IPS-20b (cell line): ENCODE measurements around the gene ZBTB40.

ENCODE experiments used
- H3K27ac ChIP-seq: one replicate; pipeline ENCODE4 v1.5.1; 2013; ENCODE audit warnings: low read length
- H3K27me3 ChIP-seq: 2 replicates; pipeline ENCODE4 v1.6.1; 2013; ENCODE audit warnings: mild to moderate bottlenecking, low read length, inconsistent platforms; ENCODE audit not compliant: insufficient read depth
- H3K36me3 ChIP-seq: 2 replicates; pipeline ENCODE4 v1.6.1; 2013; ENCODE audit warnings: low read depth, mild to moderate bottlenecking, inconsistent platforms, low read length, moderate library complexity; ENCODE audit not compliant: insufficient read depth
- H3K4me1 ChIP-seq: 2 replicates; pipeline ENCODE4 v1.6.1; 2013; ENCODE audit warnings: mild to moderate bottlenecking, control low read depth, inconsistent platforms, low read length, moderate library complexity; ENCODE audit not compliant: insufficient read depth
- H3K4me3 ChIP-seq: 2 replicates; pipeline ENCODE4 v1.5.1; 2013; ENCODE audit warnings: mild to moderate bottlenecking, low read length, inconsistent platforms
- H3K9ac ChIP-seq: 2 replicates; pipeline ENCODE4 v1.6.1; 2013; ENCODE audit warnings: low read depth, mild to moderate bottlenecking, inconsistent platforms, low read length, moderate library complexity
- H3K9me3 ChIP-seq: 2 replicates; pipeline ENCODE4 v1.6.1; 2013; ENCODE audit warnings: mild to moderate bottlenecking, low read depth, low read length, inconsistent platforms; ENCODE audit not compliant: insufficient read depth

ZBTB40 gene

DNA sequence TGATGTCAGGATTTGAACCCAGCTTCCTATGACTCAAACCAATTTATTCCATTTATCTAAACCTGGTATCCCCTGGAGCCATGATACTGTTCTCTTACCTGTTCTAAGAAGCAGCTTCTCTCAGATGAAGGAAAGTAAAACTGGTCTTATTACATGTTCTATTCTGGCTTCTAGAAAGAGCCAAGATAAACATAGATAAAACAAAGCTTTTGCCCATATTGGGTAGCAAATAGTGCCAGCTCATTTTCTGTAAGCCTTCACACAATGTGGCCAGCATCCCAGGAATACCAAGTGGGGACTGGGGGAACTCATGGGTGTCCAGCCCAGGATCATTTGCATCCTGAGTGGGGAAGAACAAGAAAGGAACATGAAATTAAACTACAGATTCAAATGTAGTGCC, 58.2 kb downstream of the ZBTB40 start:
- Histone ChIP-seq H3K27me3 (no peaks in the 10 kb centered on the region), H3K4me3 (no peak overlapping the region), H3K4me1 (no peaks in the 10 kb centered on the region), H3K9ac (no peak overlapping the region), H3K27ac (no peak overlapping the region), H3K9me3 (no peaks in the 10 kb centered on the region), H3K36me3 (peaks cover 92% of the 10 kb centered on the region)

DNA sequence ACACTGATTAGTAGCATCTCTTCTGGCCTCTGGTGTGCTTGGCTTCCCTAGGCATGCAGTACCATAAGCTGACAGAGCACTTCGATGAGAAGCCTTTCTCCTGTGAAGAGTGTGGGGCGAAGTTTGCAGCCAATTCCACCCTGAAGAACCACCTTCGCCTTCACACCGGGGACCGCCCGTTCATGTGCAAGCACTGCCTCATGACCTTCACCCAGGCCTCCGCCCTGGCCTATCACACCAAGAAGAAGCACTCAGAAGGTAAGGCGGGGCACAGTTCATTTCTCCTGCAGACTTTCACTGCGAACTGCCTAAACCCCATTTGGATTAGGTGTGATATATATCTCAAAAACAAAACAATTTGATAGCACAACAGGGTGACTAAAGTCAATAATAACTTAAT, 61.2 kb downstream of the ZBTB40 start:
- no peak overlapping the region for H3K4me3 ChIP-seq
- H3K4me1 ChIP-seq: no peaks in the 10 kb centered on the region
- no peaks in the 10 kb centered on the region for H3K9me3 ChIP-seq
- H3K27me3 ChIP-seq: no peaks in the 10 kb centered on the region
- no peak overlapping the region for H3K27ac ChIP-seq
- no peak overlapping the region for H3K9ac ChIP-seq
- peaks cover 95% of the 10 kb centered on the region for H3K36me3 ChIP-seq

- Histone ChIP-seq H3K27ac (no peak overlapping the region), H3K36me3 (peaks cover 90% of the 10 kb centered on the region), H3K4me3 (no peak overlapping the region), H3K27me3 (no peaks in the 10 kb centered on the region), H3K9ac (no peak overlapping the region), H3K9me3 (no peaks in the 10 kb centered on the region), H3K4me1 (no peaks in the 10 kb centered on the region)
Observed at GRCh38 chr1:22516906-22517571, 65.4 kb downstream of the ZBTB40 start.

DNA sequence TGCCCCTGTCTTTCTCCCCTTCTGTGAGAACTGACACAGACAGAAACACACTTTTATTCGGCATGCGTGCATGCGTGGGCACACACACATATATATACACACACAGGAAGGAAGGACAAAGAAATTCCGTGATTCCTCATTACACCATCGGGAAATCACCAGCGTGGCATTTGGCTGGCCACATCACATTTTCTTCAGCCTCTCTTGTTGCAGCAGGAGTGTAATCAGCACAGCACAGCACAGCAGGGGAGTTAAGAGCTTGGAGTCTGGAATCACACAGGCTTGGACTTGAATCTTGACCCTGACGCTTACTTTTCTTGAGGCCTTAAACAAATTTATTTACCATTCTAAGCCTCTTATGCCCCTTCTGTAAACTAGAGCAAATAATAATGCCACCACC, 66.3 kb downstream of the ZBTB40 start:
- H3K36me3 ChIP-seq: peaks cover 85% of the 10 kb centered on the region
- no peak overlapping the region for H3K9ac ChIP-seq
- no peak overlapping the region for H3K4me3 ChIP-seq
- H3K4me1 ChIP-seq: no peaks in the 10 kb centered on the region
- no peaks in the 10 kb centered on the region for H3K27me3 ChIP-seq
- H3K27ac ChIP-seq: no peak overlapping the region
- no peaks in the 10 kb centered on the region for H3K9me3 ChIP-seq

- no peaks in the 10 kb centered on the region for H3K9me3 ChIP-seq
- H3K4me1 ChIP-seq: no peaks in the 10 kb centered on the region
- no peak overlapping the region for H3K9ac ChIP-seq
- H3K27ac ChIP-seq: no peak overlapping the region
- peaks cover 85% of the 10 kb centered on the region for H3K36me3 ChIP-seq
- H3K4me3 ChIP-seq: no peak overlapping the region
- no peaks in the 10 kb centered on the region for H3K27me3 ChIP-seq
Observed at GRCh38 chr1:22518379-22518778, 66.7 kb downstream of the ZBTB40 start.

DNA sequence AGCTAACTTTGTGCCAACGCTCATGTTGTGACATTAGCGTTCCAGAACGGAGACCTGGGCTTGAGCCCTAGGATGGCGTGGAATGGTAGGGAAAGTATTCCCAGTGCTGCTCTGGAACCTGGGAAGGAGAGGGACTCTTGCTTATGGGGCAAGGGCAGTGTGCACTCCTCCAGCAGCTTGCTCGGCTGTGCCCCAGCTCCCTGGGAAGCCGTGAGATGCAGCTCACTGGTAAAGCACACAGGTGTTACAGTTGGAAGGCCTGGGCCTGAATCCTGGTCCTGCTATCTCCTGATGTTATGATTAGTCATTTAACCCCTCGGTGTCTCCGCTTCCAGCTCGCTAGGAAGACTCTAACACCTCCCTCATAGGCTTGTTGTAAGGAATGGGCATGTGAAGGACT, 69.2 kb downstream of the ZBTB40 start:
- Histone ChIP-seq H3K36me3 (peaks cover 86% of the 10 kb centered on the region), H3K9ac (no peak overlapping the region), H3K4me3 (no peak overlapping the region), H3K9me3 (no peaks in the 10 kb centered on the region), H3K27ac (no peak overlapping the region), H3K27me3 (no peaks in the 10 kb centered on the region), H3K4me1 (no peaks in the 10 kb centered on the region)

DNA sequence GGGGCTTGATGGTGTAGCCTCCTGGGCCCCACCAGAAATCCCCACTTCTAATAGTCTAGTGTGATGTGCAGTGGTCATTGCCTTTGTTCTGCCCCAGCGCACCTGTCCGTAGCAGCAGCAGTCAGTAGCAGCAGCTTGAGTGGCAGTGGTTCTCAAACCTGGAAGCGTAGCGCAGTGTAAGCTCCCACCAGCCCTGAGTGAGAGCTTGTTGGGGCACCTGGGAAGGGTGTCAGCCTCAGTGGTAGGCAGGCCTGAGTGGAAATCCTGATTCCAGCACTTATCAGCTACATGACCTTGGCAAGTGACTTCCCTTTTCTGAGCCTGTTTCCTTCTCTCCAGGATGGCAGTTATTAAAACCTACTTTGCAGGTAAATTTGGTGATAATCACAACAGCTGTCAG, 70.0 kb downstream of the ZBTB40 start:
- H3K27me3 ChIP-seq: no peaks in the 10 kb centered on the region
- H3K36me3 ChIP-seq: peaks cover 86% of the 10 kb centered on the region
- H3K9me3 ChIP-seq: no peaks in the 10 kb centered on the region
- no peak overlapping the region for H3K9ac ChIP-seq
- no peak overlapping the region for H3K4me3 ChIP-seq
- H3K27ac ChIP-seq: no peak overlapping the region
- H3K4me1 ChIP-seq: no peaks in the 10 kb centered on the region

GRCh38 chr1:22522221-22522743, 70.6 kb downstream of the ZBTB40 start:
- no peaks in the 10 kb centered on the region for H3K9me3 ChIP-seq
- peaks cover 81% of the 10 kb centered on the region for H3K36me3 ChIP-seq

DNA sequence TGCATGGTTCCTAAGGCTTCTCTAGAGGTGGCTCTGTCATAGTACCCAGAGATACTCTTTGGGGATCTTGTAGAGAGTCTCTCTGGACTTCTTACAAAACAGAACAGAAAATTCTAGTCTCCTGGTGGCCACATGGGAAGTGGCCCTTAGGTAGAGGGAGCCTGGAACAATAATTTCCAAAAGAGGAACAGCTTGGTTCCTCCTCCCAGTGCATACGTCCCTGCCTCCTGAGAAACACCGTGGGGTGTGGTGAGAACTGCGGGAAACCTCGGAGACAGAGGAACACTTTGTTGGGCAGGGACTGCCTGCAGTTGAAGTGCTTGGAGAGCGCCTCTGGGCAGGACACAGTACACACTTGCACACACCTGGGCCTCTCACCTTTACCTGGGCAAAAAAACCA, 72.8 kb downstream of the ZBTB40 start:
- H3K36me3 ChIP-seq: peaks cover 64% of the 10 kb centered on the region
- H3K27me3 ChIP-seq: no peaks in the 10 kb centered on the region
- H3K9me3 ChIP-seq: no peaks in the 10 kb centered on the region
- H3K27ac ChIP-seq: no peak overlapping the region
- H3K4me1 ChIP-seq: no peaks in the 10 kb centered on the region
- no peak overlapping the region for H3K9ac ChIP-seq
- no peak overlapping the region for H3K4me3 ChIP-seq

More at GRCh38 chr1:22522221-22522743, 70.6 kb downstream of the ZBTB40 start:
- H3K27me3 ChIP-seq: no peaks in the 10 kb centered on the region
- H3K9ac ChIP-seq: no peak overlapping the region
- H3K4me1 ChIP-seq: no peaks in the 10 kb centered on the region
- H3K4me3 ChIP-seq: no peak overlapping the region
- H3K27ac ChIP-seq: no peak overlapping the region

- Histone ChIP-seq H3K4me3 (no peak overlapping the region), H3K27ac (no peak overlapping the region), H3K36me3 (peaks cover 57% of the 10 kb centered on the region), H3K9me3 (no peaks in the 10 kb centered on the region), H3K4me1 (no peaks in the 10 kb centered on the region), H3K9ac (no peak overlapping the region), H3K27me3 (no peaks in the 10 kb centered on the region)
Observed at GRCh38 chr1:22525211-22525610, 73.6 kb downstream of the ZBTB40 start.

- no peaks in the 10 kb centered on the region for H3K9me3 ChIP-seq
- H3K27me3 ChIP-seq: no peaks in the 10 kb centered on the region
- no peak overlapping the region for H3K4me3 ChIP-seq
- no peak overlapping the region for H3K27ac ChIP-seq
- H3K9ac ChIP-seq: no peak overlapping the region
- no peaks in the 10 kb centered on the region for H3K4me1 ChIP-seq
- peaks cover 53% of the 10 kb centered on the region for H3K36me3 ChIP-seq
Observed at GRCh38 chr1:22525646-22526045, 74.0 kb downstream of the ZBTB40 start.

DNA sequence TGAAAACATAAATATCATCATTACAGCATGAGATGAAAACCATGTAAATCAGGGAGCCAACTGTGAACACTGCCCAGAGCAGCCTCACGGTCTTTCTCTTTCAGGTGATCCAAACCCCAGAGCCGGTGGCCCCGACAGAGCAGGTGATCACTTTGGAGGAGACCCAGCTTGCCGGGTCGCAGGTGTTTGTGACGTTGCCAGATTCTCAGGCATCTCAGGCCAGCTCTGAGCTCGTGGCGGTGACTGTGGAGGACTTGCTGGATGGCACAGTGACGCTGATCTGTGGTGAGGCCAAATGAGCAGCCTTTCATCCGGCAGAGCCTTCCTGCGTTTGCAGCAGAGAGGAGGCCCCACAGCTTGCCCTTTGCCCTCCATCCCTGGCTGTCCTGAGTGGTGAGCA, 74.4 kb downstream of the ZBTB40 start:
- H3K9ac ChIP-seq: no peak overlapping the region
- no peaks in the 10 kb centered on the region for H3K4me1 ChIP-seq

More for the DNA sequence above, 74.4 kb downstream of the ZBTB40 start:
- Histone ChIP-seq H3K27ac (no peak overlapping the region), H3K9me3 (no peaks in the 10 kb centered on the region), H3K36me3 (peaks cover 49% of the 10 kb centered on the region), H3K27me3 (no peaks in the 10 kb centered on the region), H3K4me3 (no peak overlapping the region)
